K562 (cell line): ENCODE measurements around the gene NOP16. TPM values are rescaled to one million over a fixed set of nuclear protein-coding genes. Genes with fewer than 3 reads are reported as not detected.

Experiments
- CBFB ChIP-seq: sonication (generic); formaldehyde crosslinking; IDR thresholded peaks from 2 replicates; pipeline ENCODE4 v1.4.0; 2020; ENCODE audit warnings: mild to moderate bottlenecking, missing genetic modification reagents
- CEBPG ChIP-seq, 3 experiments: fragments of 200-800 bp in 1 of 3; sonication (Bioruptor generic) in 1 of 3; sonication (generic) in 1 of 3; formaldehyde crosslinking in 1 of 3; IDR thresholded peaks in 2 of 3; conservative IDR thresholded peaks in 1 of 3; 2 replicates each; pipeline versions ENCODE4 v1.6.1 to v1.8.0; 2016 to 2022; ENCODE audit warnings: missing compliant biosample characterization in 2 of 3, missing genetic modification characterization in 2 of 3, mild to moderate bottlenecking in 1 of 3, missing genetic modification reagents in 1 of 3
- ELF2 ChIP-seq: fragments of 250-450 bp; sonication (Bioruptor Pico); IDR thresholded peaks from 2 replicates; pipeline ENCODE4 v1.5.0; 2021; ENCODE audit warnings: mild to moderate bottlenecking
- EP400 ChIP-seq: fragments of 450-650 bp; IDR thresholded peaks from 2 replicates; pipeline ENCODE4 v1.6.1; 2017; ENCODE audit warnings: antibody characterized with exemption, mild to moderate bottlenecking, moderate library complexity
- FOSL1 ChIP-seq: fragments of 200-800 bp; sonication (Bioruptor generic); conservative IDR thresholded peaks from 2 replicates; pipeline ENCODE4 v1.6.1; 2016; ENCODE audit warnings: missing genetic modification characterization, missing compliant biosample characterization
- FOXP1 ChIP-seq: sonication (generic); formaldehyde crosslinking; IDR thresholded peaks from 2 replicates; pipeline ENCODE4 v1.8.0; 2022; ENCODE audit warnings: mild to moderate bottlenecking, missing genetic modification reagents
- LCOR ChIP-seq: sonication (generic); formaldehyde crosslinking; IDR thresholded peaks from 2 replicates; pipeline ENCODE4 v1.8.0; 2022; ENCODE audit warnings: mild to moderate bottlenecking, missing genetic modification reagents
- NR1H2 ChIP-seq: sonication (generic); formaldehyde crosslinking; IDR thresholded peaks from 2 replicates; pipeline ENCODE4 v1.4.0; 2020; ENCODE audit warnings: mild to moderate bottlenecking, missing genetic modification reagents
- NR2F6 ChIP-seq: fragments of 450-650 bp; formaldehyde crosslinking; IDR thresholded peaks from 2 replicates; pipeline ENCODE4 v1.4.0; 2020; ENCODE audit warnings: mild to moderate bottlenecking
- PHB2 ChIP-seq: fragments of 450-650 bp; IDR thresholded peaks from 2 replicates; pipeline ENCODE4 v1.6.1; 2017; ENCODE audit warnings: low read depth
- RBM14 ChIP-seq: fragments of 200-400 bp; formaldehyde crosslinking; IDR thresholded peaks from 2 replicates; pipeline ENCODE4 v1.6.1; 2018; ENCODE audit warnings: low read depth, mild to moderate bottlenecking, low read length, moderate library complexity, borderline replicate concordance; ENCODE audit not compliant: insufficient read depth
- RBM17 ChIP-seq: fragments of 200-400 bp; formaldehyde crosslinking; IDR thresholded peaks from 2 replicates; pipeline ENCODE4 v1.6.1; 2017; ENCODE audit warnings: low read depth, mild to moderate bottlenecking, low read length, borderline replicate concordance
- RBM39 ChIP-seq: fragments of 200-400 bp; formaldehyde crosslinking; optimal IDR thresholded peaks from 2 replicates; pipeline ENCODE3; 2018; ENCODE audit warnings: low read depth, low read length
- SMAD4 ChIP-seq: fragments of 250-450 bp; sonication (Bioruptor Pico); conservative IDR thresholded peaks from 2 replicates; pipeline ENCODE4 v1.8.0; 2021; ENCODE audit warnings: inconsistent platforms, mild to moderate bottlenecking, moderate library complexity
- SNIP1 ChIP-seq: fragments of 450-650 bp; IDR thresholded peaks from 2 replicates; pipeline ENCODE4 v1.7.1; 2017; ENCODE audit warnings: low read depth, mild to moderate bottlenecking
- SP2 ChIP-seq: IDR thresholded peaks from 2 replicates; pipeline ENCODE4 v1.6.1; 2011; ENCODE audit warnings: mild to moderate bottlenecking, low read depth, low read length, moderate library complexity; ENCODE audit not compliant: poor library complexity, severe bottlenecking; ENCODE audit errors: extremely low read depth
- SREBF1 ChIP-seq: fragments of 150-350 bp; IDR thresholded peaks from 2 replicates; pipeline ENCODE4 v1.6.1; 2014; ENCODE audit warnings: antibody characterized with exemption, low read depth, low read length, borderline replicate concordance
- TCF7 ChIP-seq: sonication (generic); IDR thresholded peaks from 2 replicates; pipeline ENCODE4 v1.6.1; 2016; ENCODE audit warnings: antibody characterized with exemption, borderline replicate concordance
- THRAP3 ChIP-seq: fragments of 450-650 bp; IDR thresholded peaks from 2 replicates; pipeline ENCODE4 v1.6.1; 2016; ENCODE audit warnings: mild to moderate bottlenecking, inconsistent platforms, borderline replicate concordance
- ZBTB12 ChIP-seq: fragments of 250-450 bp; sonication (Bioruptor Pico); IDR thresholded peaks from 2 replicates; pipeline ENCODE4 v1.4.0; 2020
- ZBTB7A ChIP-seq: IDR thresholded peaks from 2 replicates; pipeline ENCODE4 v1.6.1; 2011; ENCODE audit warnings: low read depth, mild to moderate bottlenecking, low read length, moderate library complexity, borderline replicate concordance; ENCODE audit not compliant: control insufficient read depth
- polyA plus RNA-seq, 8 experiments: library from polyadenylated mRNA; depleted of rRNA in 4 of 8; stranded (reverse) in 5 of 8; unstranded in 3 of 8; fragments of >200 nt; fragmentation: Nextera tagmentation in 2 of 8; fragmentation: Illumina TruSeq in 1 of 8; extraction: Ambion mirVana in 2 of 8; extraction: Trizol in 1 of 8; gene quantifications; 2 replicates each; pipeline versions ENCODE4 v1.2.1 to v1.2.3, GENCODE V29; 2011 to 2014; ENCODE audit warnings: inconsistent platforms in 1 of 8, missing spikeins in 1 of 8
- total RNA-seq, 7 experiments: library from RNA; depleted of rRNA in 6 of 7; stranded (reverse); fragments of >200 nt in 6 of 7; fragmentation: Illumina TruSeq in 2 of 7; extraction: Trizol in 2 of 7; gene quantifications; 2 replicates each; pipeline versions ENCODE4 v1.2.1 to v1.2.3, GENCODE V29; 2011 to 2021; ENCODE audit warnings: low replicate concordance in 1 of 7
- TF ChIP-seq, protein P1 (sequence below): fragments of 450-650 bp; IDR thresholded peaks from 2 replicates; pipeline ENCODE4 v1.6.1; 2018; ENCODE audit warnings: mild to moderate bottlenecking, low read depth; ENCODE audit not compliant: partially characterized antibody
- TF ChIP-seq, protein P2 (sequence below): IDR thresholded peaks from 2 replicates; pipeline ENCODE4 v1.6.1; 2012; ENCODE audit warnings: low read depth, low read length, improper control_type of control experiment, borderline replicate concordance

Gene NOP16
- total and polyA plus RNA-seq, 9 of the 15 experiments (the other 6 are each of a cell fraction or from before 2014, with no cell fraction given) = 92.5 to 342 (median 148) TPM

DNA sequence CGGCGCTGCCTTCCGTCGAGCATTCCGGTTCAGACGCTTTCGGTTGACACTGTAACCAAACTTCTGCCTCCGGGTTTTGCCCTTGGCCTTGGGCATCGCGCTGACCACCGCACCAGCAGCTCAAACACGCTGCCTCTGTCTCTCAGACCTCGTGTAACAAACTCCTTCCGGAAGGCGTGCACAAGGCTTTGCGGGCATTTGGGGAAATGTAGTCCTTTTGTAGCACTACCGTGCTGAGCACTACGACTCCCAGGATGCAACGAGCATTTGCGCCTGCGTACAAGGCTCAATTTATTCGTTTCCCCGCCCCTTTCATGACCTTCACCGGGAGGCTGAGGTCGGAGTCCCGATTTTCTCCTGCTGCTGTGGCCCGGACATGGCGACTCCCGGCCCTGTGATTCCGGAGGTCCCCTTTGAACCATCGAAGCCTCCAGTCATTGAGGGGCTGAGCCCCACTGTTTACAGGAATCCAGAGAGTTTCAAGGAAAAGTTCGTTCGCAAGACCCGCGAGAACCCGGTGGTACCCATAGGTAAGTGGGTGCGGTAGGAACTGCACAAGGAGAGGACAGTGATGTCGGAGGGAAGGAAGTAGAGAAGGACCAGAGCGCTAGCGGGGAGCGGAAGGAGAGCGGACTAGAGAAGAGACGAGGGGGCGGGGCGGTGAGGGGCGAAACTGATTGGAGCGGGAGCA is at the start of gene NOP16, which contains the start of gene HIGD2A (continued):
- TF ChIP-seq RBM39 = peak; percentile 29
- no peak for TF ChIP-seq PHB2
- TF ChIP-seq, protein P1, sequence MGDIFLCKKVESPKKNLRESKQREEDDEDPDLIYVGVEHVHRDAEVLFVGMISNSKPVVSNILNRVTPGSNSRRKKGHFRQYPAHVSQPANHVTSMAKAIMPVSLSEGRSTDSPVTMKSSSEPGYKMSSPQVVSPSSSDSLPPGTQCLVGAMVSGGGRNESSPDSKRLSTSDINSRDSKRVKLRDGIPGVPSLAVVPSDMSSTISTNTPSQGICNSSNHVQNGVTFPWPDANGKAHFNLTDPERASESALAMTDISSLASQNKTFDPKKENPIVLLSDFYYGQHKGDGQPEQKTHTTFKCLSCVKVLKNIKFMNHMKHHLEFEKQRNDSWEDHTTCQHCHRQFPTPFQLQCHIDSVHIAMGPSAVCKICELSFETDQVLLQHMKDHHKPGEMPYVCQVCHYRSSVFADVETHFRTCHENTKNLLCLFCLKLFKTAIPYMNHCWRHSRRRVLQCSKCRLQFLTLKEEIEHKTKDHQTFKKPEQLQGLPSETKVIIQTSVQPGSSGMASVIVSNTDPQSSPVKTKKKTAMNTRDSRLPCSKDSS = no peak
- TF ChIP-seq ZBTB7A = peak; percentile 77; the same call in 1 of the 2 replicates
- peak; percentile 33 for TF ChIP-seq FOXP1 (CRISPR knock-in tag)
- peak; percentile 89 for TF ChIP-seq ELF2
- no peak; the same call in 1 of the 2 replicates for TF ChIP-seq SREBF1
- TF ChIP-seq CEBPG (CRISPR knock-in tag; IDR thresholded peaks at IDR 0.05) = no peak
- no peak for TF ChIP-seq CEBPG (tag; conservative IDR thresholded peaks at IDR 0.05 in 1 of 2, IDR thresholded peaks at IDR 0.05 in 1 of 2)
- TF ChIP-seq, protein P2, sequence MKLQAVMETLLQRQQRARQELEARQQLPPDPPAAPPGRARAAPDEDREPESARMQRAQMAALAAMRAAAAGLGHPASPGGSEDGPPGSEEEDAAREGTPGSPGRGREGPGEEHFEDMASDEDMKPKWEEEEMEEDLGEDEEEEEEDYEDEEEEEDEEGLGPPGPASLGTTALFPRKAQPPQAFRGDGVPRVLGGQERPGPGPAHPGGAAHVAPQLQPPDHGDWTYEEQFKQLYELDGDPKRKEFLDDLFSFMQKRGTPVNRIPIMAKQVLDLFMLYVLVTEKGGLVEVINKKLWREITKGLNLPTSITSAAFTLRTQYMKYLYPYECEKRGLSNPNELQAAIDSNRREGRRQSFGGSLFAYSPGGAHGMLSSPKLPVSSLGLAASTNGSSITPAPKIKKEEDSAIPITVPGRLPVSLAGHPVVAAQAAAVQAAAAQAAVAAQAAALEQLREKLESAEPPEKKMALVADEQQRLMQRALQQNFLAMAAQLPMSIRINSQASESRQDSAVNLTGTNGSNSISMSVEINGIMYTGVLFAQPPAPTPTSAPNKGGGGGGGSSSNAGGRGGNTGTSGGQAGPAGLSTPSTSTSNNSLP = 0 out of 2 replicates have a peak, but pooled peaks have one; percentile 54
- TF ChIP-seq LCOR (CRISPR knock-in tag) = peak; percentile 97
- TF ChIP-seq SP2 = no peak
- peak; percentile 97 for TF ChIP-seq NR1H2 (CRISPR knock-in tag)
- no peak; the same call in 1 of the 2 replicates for TF ChIP-seq TCF7
- TF ChIP-seq EP400 = peak; percentile 99
- no peak for TF ChIP-seq RBM14
- no peak for TF ChIP-seq ZBTB12 (CRISPR knock-in tag)
- no peak for TF ChIP-seq RBM17
- peak; percentile 65 for TF ChIP-seq SNIP1
- TF ChIP-seq NR2F6 (CRISPR knock-in tag) = no peak
- no peak for TF ChIP-seq SMAD4 (CRISPR knock-in tag)
- TF ChIP-seq FOSL1 (tag) = 0 out of 2 replicates have a peak, but pooled peaks have one; percentile 41
- TF ChIP-seq CBFB (CRISPR knock-in tag) = peak; percentile 88
- peak; percentile 82; the same call in 1 of the 2 replicates for TF ChIP-seq THRAP3
